Colonic mucosa (tissue), 4 donors: ENCODE measurements around the gene PTBP3. TPM values are rescaled to one million over a fixed set of nuclear protein-coding genes. Genes with fewer than 3 reads are reported as not detected.

Source experiments
- DNase-seq: peaks from one replicate; pipeline ENCODE4 v3.0.0-alpha.2; 2020
- H3K27ac ChIP-seq: fragments of 200-600 bp; one replicate; pipeline ENCODE4 v1.8.0; 2021
- H3K27me3 ChIP-seq: fragments of 200-600 bp; one replicate; pipeline ENCODE4 v1.8.0; 2021
- H3K36me3 ChIP-seq: fragments of 200-600 bp; one replicate; pipeline ENCODE4 v1.8.0; 2021
- H3K4me1 ChIP-seq: fragments of 200-600 bp; one replicate; pipeline ENCODE4 v1.8.0; 2021; ENCODE audit warnings: mild to moderate bottlenecking
- H3K4me3 ChIP-seq: fragments of 200-600 bp; one replicate; pipeline ENCODE4 v1.8.0; 2021
- H3K9ac ChIP-seq, 2 donors: one replicate each; pipeline ENCODE4 v1.7.0; 2013; ENCODE audit warnings: control low read depth in 2 of 2, low read depth in 2 of 2, low read length in 2 of 2
- H3K9me3 ChIP-seq: fragments of 200-600 bp; one replicate; pipeline ENCODE4 v1.8.0; 2021
- CTCF ChIP-seq: fragments of 200-600 bp; IDR thresholded peaks from one replicate; pipeline ENCODE4 v1.8.0; 2022; ENCODE audit warnings: antibody characterized with exemption, mild to moderate bottlenecking
- intact Hi-C: fragments of 100-400 bp; cut with DNase I; formaldehyde crosslinking; loops from one replicate; pipeline ENCODE4 v1.14.1; 2022
- total RNA-seq, 2 donors: library from RNA; stranded (reverse); fragmentation: NEBNext Ultra II Directional in 1 of 2; extraction: Animal tissue kit (Norgen Biotek cat#: 25700) in 1 of 2; gene quantifications; one replicate each; pipeline ENCODE4 v1.2.1, GENCODE V29; 2021
- donor health status: healthy.
- donor health status: DM: no; HTN: no; CAD: no.
- donor health status: DM: no; HTN: no; CAD: no.

PTBP3 gene
- total RNA-seq, 2 donors from 2014 or later: 137 to 168 TPM

- Histone ChIP-seq H3K36me3 (no peaks in the 10 kb centered on the region), H3K4me1 (peaks cover 9% of the 10 kb centered on the region), H3K9ac (no peak overlapping the region), H3K27ac (peak overlapping the region; percentile 15), H3K27me3 (no peaks in the 10 kb centered on the region), H3K9me3 (no peaks in the 10 kb centered on the region), H3K4me3 (no peak overlapping the region)
- intact Hi-C loops: no loop called here
- no peak for TF ChIP-seq CTCF
- DNase-seq: peak; percentile 42
These were observed 10.6 kb downstream of the PTBP3 start for GRCh38 chr9:112322701-112323377.

- TF ChIP-seq CTCF: no peak
These were observed 17.0 kb downstream of the PTBP3 start for GRCh38 chr9:112316258-112316943.

GRCh38 chr9:112315331-112316257 is 17.8 kb downstream of the PTBP3 start:
- H3K9me3 ChIP-seq: no peaks in the 10 kb centered on the region
- no peak overlapping the region for H3K4me3 ChIP-seq
- no peak overlapping the region for H3K9ac ChIP-seq
- H3K4me1 ChIP-seq: peaks cover 10% of the 10 kb centered on the region
- DNase-seq: no peak
- intact Hi-C loops: no loop called here
- no peaks in the 10 kb centered on the region for H3K27me3 ChIP-seq
- no peak for TF ChIP-seq CTCF
- H3K36me3 ChIP-seq: no peaks in the 10 kb centered on the region
- no peak overlapping the region for H3K27ac ChIP-seq

More at GRCh38 chr9:112316258-112316943, 17.0 kb downstream of the PTBP3 start:
- peaks cover 10% of the 10 kb centered on the region for H3K4me1 ChIP-seq
- no peaks in the 10 kb centered on the region for H3K36me3 ChIP-seq
- no peak overlapping the region for H3K4me3 ChIP-seq
- H3K27ac ChIP-seq: no peak overlapping the region
- H3K9me3 ChIP-seq: no peaks in the 10 kb centered on the region
- intact Hi-C loops: no loop called here
- no peaks in the 10 kb centered on the region for H3K27me3 ChIP-seq
- no peak for DNase-seq
- no peak overlapping the region for H3K9ac ChIP-seq

- intact Hi-C loops: no loop called here
These were observed 21.3 kb downstream of the PTBP3 start for GRCh38 chr9:112312139-112312538.

More at GRCh38 chr9:112312139-112312538, 21.3 kb downstream of the PTBP3 start:
- H3K27ac ChIP-seq: no peak overlapping the region
- no peaks in the 10 kb centered on the region for H3K27me3 ChIP-seq
- no peak for TF ChIP-seq CTCF
- no peaks in the 10 kb centered on the region for H3K9me3 ChIP-seq
- H3K9ac ChIP-seq: no peak overlapping the region
- H3K4me1 ChIP-seq: peaks cover 10% of the 10 kb centered on the region
- no peaks in the 10 kb centered on the region for H3K36me3 ChIP-seq
- DNase-seq: no peak
- H3K4me3 ChIP-seq: no peak overlapping the region
